Liver (tissue), 9 donors: ENCODE results near the gene ZMYND8. TPM values are rescaled to one million over a fixed set of nuclear protein-coding genes. Genes with fewer than 3 reads are reported as not detected.

Experiments used
- DNase-seq: peaks from one replicate; pipeline ENCODE4 v3.0.0-alpha.2; 2017; ENCODE audit warnings: low spot score
- H3K27ac ChIP-seq, 2 donors: one replicate each; pipeline ENCODE4 v1.7.0; 2013; ENCODE audit warnings: inconsistent platforms in 2 of 2, low read length in 2 of 2, control low read depth in 1 of 2, low read depth in 1 of 2, mild to moderate bottlenecking in 1 of 2
- H3K27me3 ChIP-seq, 4 donors: one replicate each; pipeline versions ENCODE4 v1.6.1 to v1.7.0; 2013; ENCODE audit warnings: low read length in 3 of 4, inconsistent platforms in 1 of 4, mild to moderate bottlenecking in 1 of 4, moderate library complexity in 1 of 4; ENCODE audit not compliant: control insufficient read depth in 4 of 4, insufficient read depth in 4 of 4
- H3K36me3 ChIP-seq, 4 donors: one replicate each; pipeline versions ENCODE4 v1.6.1 to v1.7.0; 2013; ENCODE audit warnings: low read length in 3 of 4, mild to moderate bottlenecking in 3 of 4, low read depth in 1 of 4, moderate library complexity in 1 of 4; ENCODE audit not compliant: control insufficient read depth in 4 of 4, insufficient read depth in 3 of 4
- H3K4me1 ChIP-seq, 4 donors: one replicate each; pipeline versions ENCODE4 v1.6.1 to v1.7.0; 2013; ENCODE audit warnings: low read length in 3 of 4, mild to moderate bottlenecking in 3 of 4, moderate library complexity in 1 of 4; ENCODE audit not compliant: control insufficient read depth in 4 of 4, insufficient read depth in 4 of 4
- H3K4me3 ChIP-seq, 3 donors: one replicate each; pipeline versions ENCODE4 v1.6.1 to v1.7.0; 2013; ENCODE audit warnings: low read length in 3 of 3, control low read depth in 1 of 3, low read depth in 1 of 3, mild to moderate bottlenecking in 1 of 3
- H3K9ac ChIP-seq, 2 donors: one replicate each; pipeline ENCODE4 v1.7.0; 2013; ENCODE audit warnings: low read length in 2 of 2, mild to moderate bottlenecking in 2 of 2, moderate library complexity in 2 of 2, control low read depth in 1 of 2, low read depth in 1 of 2
- H3K9me3 ChIP-seq, 4 donors: one replicate each; pipeline versions ENCODE4 v1.6.1 to v1.7.0; 2013; ENCODE audit warnings: low read length in 3 of 4; ENCODE audit not compliant: control insufficient read depth in 4 of 4
- EGR1 ChIP-seq, 2 donors: IDR thresholded peaks; 2 replicates each; pipeline ENCODE4 v1.6.1; 2016 to 2018; ENCODE audit warnings: antibody characterized with exemption in 2 of 2, low read depth in 2 of 2
- FOXA1 ChIP-seq: IDR thresholded peaks from 2 replicates; pipeline ENCODE4 v1.6.1; 2016; ENCODE audit warnings: antibody characterized with exemption
- FOXA2 ChIP-seq: IDR thresholded peaks from 2 replicates; pipeline ENCODE4 v1.6.1; 2016; ENCODE audit warnings: antibody characterized with exemption
- GABPA ChIP-seq, 2 donors: IDR thresholded peaks in 1 of 2; conservative IDR thresholded peaks in 1 of 2; 2 replicates each; pipeline ENCODE4 v1.6.1; 2016; ENCODE audit warnings: antibody characterized with exemption in 2 of 2, mild to moderate bottlenecking in 1 of 2, moderate library complexity in 1 of 2
- HNF4A ChIP-seq, 2 donors: conservative IDR thresholded peaks; 2 replicates each; pipeline ENCODE4 v1.6.1; 2016; ENCODE audit warnings: antibody characterized with exemption in 2 of 2, mild to moderate bottlenecking in 2 of 2
- HNF4G ChIP-seq: IDR thresholded peaks from 2 replicates; pipeline ENCODE4 v1.6.1; 2016; ENCODE audit warnings: antibody characterized with exemption
- JUND ChIP-seq, 2 donors: IDR thresholded peaks; 2 replicates each; pipeline ENCODE4 v1.6.1; 2016; ENCODE audit warnings: antibody characterized with exemption in 2 of 2
- NR2F2 ChIP-seq: IDR thresholded peaks from 2 replicates; pipeline ENCODE4 v1.6.1; 2016; ENCODE audit warnings: antibody characterized with exemption
- RAD21 ChIP-seq, 2 donors: IDR thresholded peaks; 2 replicates each; pipeline ENCODE4 v1.6.1; 2016; ENCODE audit warnings: antibody characterized with exemption in 2 of 2, mild to moderate bottlenecking in 2 of 2
- SP1 ChIP-seq: IDR thresholded peaks from 2 replicates; pipeline ENCODE4 v1.6.1; 2018; ENCODE audit warnings: antibody characterized with exemption, mild to moderate bottlenecking
- TAF1 ChIP-seq: conservative IDR thresholded peaks from 2 replicates; pipeline ENCODE4 v1.6.1; 2016; ENCODE audit warnings: antibody characterized with exemption, mild to moderate bottlenecking
- YY1 ChIP-seq: IDR thresholded peaks from 2 replicates; pipeline ENCODE4 v1.6.1; 2016; ENCODE audit warnings: antibody characterized with exemption, mild to moderate bottlenecking
- WGBS: extraction: QIAGEN DNeasy Blood & Tissue Kit; methylation state at CpG from one replicate; pipeline ENCODE4 v1.1.7; 2013; 5-methylcytosine and 5-hydroxymethylcytosine counted together
- polyA plus RNA-seq, 2 donors: library from polyadenylated mRNA; stranded (reverse) in 1 of 2; unstranded in 1 of 2; fragments of 200-250 nt in 1 of 2; fragments of >200 nt in 1 of 2; fragmentation: Nextera tagmentation in 1 of 2; extraction: Ambion mirVana in 1 of 2; gene quantifications; one replicate each; pipeline versions ENCODE4 v1.2.1 to v1.2.3, GENCODE V29; 2013 to 2015
- total RNA-seq, 2 donors: library from RNA; depleted of rRNA; stranded (reverse); fragments of >200 nt; gene quantifications; one replicate each; pipeline ENCODE4 v1.2.3, GENCODE V29; 2014
- TF ChIP-seq, protein P1 (sequence below): IDR thresholded peaks from 2 replicates; pipeline ENCODE4 v1.6.1; 2016; ENCODE audit warnings: antibody characterized with exemption
- TF ChIP-seq, protein P2 (sequence below): IDR thresholded peaks from 2 replicates; pipeline ENCODE4 v1.6.1; 2016; ENCODE audit warnings: antibody characterized with exemption
- TF ChIP-seq, protein P3 (sequence below): IDR thresholded peaks from 2 replicates; pipeline ENCODE4 v1.6.1; 2016; ENCODE audit warnings: antibody characterized with exemption
- TF ChIP-seq, protein P4 (sequence below): fragments of 150-350 bp; IDR thresholded peaks from 2 replicates; pipeline ENCODE4 v1.5.1; 2017; ENCODE audit warnings: improper control_type of control experiment, low read depth, low read length; ENCODE audit not compliant: missing input control
- TF ChIP-seq, protein P5 (sequence below): IDR thresholded peaks from 2 replicates; pipeline ENCODE4 v1.6.1; 2016; ENCODE audit warnings: antibody characterized with exemption, mild to moderate bottlenecking
- donor health status: healthy.
- donor health status: healthy.
- donor health status: healthy.
- donor health status: healthy.
- donor health status: healthy.

Gene ZMYND8
- total and polyA plus RNA-seq, 4 donors: 3.3 to 23.5 (median 6.8) TPM

DNA sequence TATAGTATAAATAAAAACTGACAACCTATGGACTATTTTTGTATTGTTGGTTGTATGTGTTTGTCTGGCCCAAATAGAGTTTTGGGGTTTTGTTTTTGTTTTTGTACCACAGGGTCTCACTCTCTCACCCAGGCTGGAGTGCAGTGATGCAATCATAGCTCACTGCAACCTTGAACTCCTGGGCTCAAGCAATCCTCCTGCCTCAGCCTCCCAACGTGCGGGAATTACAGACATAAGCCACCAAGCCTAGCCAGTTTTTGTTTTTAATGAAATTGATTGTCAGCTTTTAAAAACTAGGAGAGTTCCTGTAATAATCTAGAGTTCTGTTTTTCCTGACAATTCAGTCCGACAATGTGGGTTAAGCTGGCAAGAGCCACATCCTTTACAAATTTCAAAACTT is 98.7 kb downstream of the ZMYND8 start:
- Histone ChIP-seq H3K9ac (no peak overlapping the region), H3K4me1 (peaks cover 6 to 20% (median 15%) of the 10 kb centered on the region in 4 donors), H3K27ac (no peak overlapping the region), H3K4me3 (no peak overlapping the region), H3K9me3 (no peaks in the 10 kb centered on the region), H3K27me3 (no peaks in the 10 kb centered on the region), H3K36me3 (peaks cover 0 to 13% (median 4%) of the 10 kb centered on the region in 4 donors)
- TF ChIP-seq EGR1 (IDR thresholded peaks at IDR 0.05; ENCODE audit: low read depth in 2 of 2): no peak
- no peak for TF ChIP-seq RAD21 (IDR thresholded peaks at IDR 0.05)
- no peak for TF ChIP-seq HNF4G
- no peak for TF ChIP-seq FOXA2
- TF ChIP-seq YY1: no peak
- TF ChIP-seq, protein P1, sequence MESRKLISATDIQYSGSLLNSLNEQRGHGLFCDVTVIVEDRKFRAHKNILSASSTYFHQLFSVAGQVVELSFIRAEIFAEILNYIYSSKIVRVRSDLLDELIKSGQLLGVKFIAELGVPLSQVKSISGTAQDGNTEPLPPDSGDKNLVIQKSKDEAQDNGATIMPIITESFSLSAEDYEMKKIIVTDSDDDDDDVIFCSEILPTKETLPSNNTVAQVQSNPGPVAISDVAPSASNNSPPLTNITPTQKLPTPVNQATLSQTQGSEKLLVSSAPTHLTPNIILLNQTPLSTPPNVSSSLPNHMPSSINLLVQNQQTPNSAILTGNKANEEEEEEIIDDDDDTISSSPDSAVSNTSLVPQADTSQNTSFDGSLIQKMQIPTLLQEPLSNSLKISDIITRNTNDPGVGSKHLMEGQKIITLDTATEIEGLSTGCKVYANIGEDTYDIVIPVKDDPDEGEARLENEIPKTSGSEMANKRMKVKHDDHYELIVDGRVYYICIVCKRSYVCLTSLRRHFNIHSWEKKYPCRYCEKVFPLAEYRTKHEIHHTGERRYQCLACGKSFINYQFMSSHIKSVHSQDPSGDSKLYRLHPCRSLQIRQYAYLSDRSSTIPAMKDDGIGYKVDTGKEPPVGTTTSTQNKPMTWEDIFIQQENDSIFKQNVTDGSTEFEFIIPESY: no peak
- TF ChIP-seq JUND (IDR thresholded peaks at IDR 0.05): no peak
- no peak for TF ChIP-seq FOXA1
- TF ChIP-seq, protein P2, sequence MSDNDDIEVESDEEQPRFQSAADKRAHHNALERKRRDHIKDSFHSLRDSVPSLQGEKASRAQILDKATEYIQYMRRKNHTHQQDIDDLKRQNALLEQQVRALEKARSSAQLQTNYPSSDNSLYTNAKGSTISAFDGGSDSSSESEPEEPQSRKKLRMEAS: no peak
- no peak for TF ChIP-seq NR2F2
- TF ChIP-seq HNF4A (conservative IDR thresholded peaks at IDR 0.05): no peak
- TF ChIP-seq, protein P3, sequence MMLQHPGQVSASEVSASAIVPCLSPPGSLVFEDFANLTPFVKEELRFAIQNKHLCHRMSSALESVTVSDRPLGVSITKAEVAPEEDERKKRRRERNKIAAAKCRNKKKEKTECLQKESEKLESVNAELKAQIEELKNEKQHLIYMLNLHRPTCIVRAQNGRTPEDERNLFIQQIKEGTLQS: no peak
- no peak for TF ChIP-seq GABPA (IDR thresholded peaks at IDR 0.05 in 1 of 2, conservative IDR thresholded peaks at IDR 0.05 in 1 of 2)
- no peak for TF ChIP-seq SP1
- 80% methylated on average over 3 of the region's 3 CpGs for whole genome bisulfite sequencing
- no peak for DNase-seq

DNA sequence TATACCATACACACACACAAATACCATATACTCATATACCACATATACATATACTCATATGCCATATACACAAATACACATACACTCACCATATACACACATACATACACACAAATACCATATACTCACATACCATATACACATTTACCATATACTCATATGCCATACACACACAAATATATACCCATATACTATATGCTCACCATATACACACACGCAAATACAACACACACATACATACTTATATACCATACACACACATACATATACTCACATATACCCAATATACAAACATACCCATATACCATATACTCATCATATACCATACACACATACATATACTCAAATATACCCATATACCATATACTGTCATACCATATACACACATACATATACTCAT is 99.2 kb downstream of the ZMYND8 start:
- 97% methylated on average over 1 of the region's 1 CpG for WGBS

More for the DNA sequence above, 99.2 kb downstream of the ZMYND8 start:
- H3K4me3 ChIP-seq: no peak overlapping the region
- H3K9ac ChIP-seq: no peak overlapping the region
- no peaks in the 10 kb centered on the region for H3K9me3 ChIP-seq
- H3K4me1 ChIP-seq: peaks cover 6 to 20% (median 15%) of the 10 kb centered on the region in 4 donors
- H3K27ac ChIP-seq: no peak overlapping the region
- peaks cover 0 to 12% (median 4%) of the 10 kb centered on the region in 4 donors for H3K36me3 ChIP-seq
- H3K27me3 ChIP-seq: no peaks in the 10 kb centered on the region
- no peak for DNase-seq
- no peak for TF ChIP-seq NR2F2
- no peak for TF ChIP-seq GABPA (IDR thresholded peaks at IDR 0.05 in 1 of 2, conservative IDR thresholded peaks at IDR 0.05 in 1 of 2)
- TF ChIP-seq, protein P4, sequence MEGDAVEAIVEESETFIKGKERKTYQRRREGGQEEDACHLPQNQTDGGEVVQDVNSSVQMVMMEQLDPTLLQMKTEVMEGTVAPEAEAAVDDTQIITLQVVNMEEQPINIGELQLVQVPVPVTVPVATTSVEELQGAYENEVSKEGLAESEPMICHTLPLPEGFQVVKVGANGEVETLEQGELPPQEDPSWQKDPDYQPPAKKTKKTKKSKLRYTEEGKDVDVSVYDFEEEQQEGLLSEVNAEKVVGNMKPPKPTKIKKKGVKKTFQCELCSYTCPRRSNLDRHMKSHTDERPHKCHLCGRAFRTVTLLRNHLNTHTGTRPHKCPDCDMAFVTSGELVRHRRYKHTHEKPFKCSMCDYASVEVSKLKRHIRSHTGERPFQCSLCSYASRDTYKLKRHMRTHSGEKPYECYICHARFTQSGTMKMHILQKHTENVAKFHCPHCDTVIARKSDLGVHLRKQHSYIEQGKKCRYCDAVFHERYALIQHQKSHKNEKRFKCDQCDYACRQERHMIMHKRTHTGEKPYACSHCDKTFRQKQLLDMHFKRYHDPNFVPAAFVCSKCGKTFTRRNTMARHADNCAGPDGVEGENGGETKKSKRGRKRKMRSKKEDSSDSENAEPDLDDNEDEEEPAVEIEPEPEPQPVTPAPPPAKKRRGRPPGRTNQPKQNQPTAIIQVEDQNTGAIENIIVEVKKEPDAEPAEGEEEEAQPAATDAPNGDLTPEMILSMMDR: no peak
- TF ChIP-seq SP1: no peak
- TF ChIP-seq JUND (IDR thresholded peaks at IDR 0.05): no peak
- TF ChIP-seq, protein P3: no peak
- no peak for TF ChIP-seq TAF1
- no peak for TF ChIP-seq HNF4A (conservative IDR thresholded peaks at IDR 0.05)
- TF ChIP-seq HNF4G: no peak
- no peak for TF ChIP-seq EGR1 (IDR thresholded peaks at IDR 0.05; ENCODE audit: low read depth in 2 of 2)
- no peak for TF ChIP-seq FOXA2
- no peak for TF ChIP-seq YY1
- TF ChIP-seq, protein P5, sequence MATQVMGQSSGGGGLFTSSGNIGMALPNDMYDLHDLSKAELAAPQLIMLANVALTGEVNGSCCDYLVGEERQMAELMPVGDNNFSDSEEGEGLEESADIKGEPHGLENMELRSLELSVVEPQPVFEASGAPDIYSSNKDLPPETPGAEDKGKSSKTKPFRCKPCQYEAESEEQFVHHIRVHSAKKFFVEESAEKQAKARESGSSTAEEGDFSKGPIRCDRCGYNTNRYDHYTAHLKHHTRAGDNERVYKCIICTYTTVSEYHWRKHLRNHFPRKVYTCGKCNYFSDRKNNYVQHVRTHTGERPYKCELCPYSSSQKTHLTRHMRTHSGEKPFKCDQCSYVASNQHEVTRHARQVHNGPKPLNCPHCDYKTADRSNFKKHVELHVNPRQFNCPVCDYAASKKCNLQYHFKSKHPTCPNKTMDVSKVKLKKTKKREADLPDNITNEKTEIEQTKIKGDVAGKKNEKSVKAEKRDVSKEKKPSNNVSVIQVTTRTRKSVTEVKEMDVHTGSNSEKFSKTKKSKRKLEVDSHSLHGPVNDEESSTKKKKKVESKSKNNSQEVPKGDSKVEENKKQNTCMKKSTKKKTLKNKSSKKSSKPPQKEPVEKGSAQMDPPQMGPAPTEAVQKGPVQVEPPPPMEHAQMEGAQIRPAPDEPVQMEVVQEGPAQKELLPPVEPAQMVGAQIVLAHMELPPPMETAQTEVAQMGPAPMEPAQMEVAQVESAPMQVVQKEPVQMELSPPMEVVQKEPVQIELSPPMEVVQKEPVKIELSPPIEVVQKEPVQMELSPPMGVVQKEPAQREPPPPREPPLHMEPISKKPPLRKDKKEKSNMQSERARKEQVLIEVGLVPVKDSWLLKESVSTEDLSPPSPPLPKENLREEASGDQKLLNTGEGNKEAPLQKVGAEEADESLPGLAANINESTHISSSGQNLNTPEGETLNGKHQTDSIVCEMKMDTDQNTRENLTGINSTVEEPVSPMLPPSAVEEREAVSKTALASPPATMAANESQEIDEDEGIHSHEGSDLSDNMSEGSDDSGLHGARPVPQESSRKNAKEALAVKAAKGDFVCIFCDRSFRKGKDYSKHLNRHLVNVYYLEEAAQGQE: no peak
- TF ChIP-seq, protein P2: no peak
- TF ChIP-seq, protein P1: no peak
